GM19438 (cell line): ENCODE measurements around the gene CDKAL1.
"Not testable (repeated sequence)": the region's sequence is repeated elsewhere in the genome, so short reads cannot be mapped to it uniquely, and the experiment has no call there.

ENCODE experiments used
- ATAC-seq: cut with Tn5 transposase; IDR thresholded peaks from one replicate; pipeline ENCODE4 v1.9.1; 2021; ENCODE audit warnings: low read depth; ENCODE audit not compliant: unreplicated experiment

The CDKAL1 gene

GRCh38 chr6:21180800-21181337 lies 646.6 kb downstream of the CDKAL1 start:
- ATAC-seq: no peak

- no peak for ATAC-seq
Observed at GRCh38 chr6:21181866-21182265, 647.6 kb downstream of the CDKAL1 start.

- ATAC-seq: no peak
Observed at GRCh38 chr6:21182589-21182988, 648.3 kb downstream of the CDKAL1 start.

- no peak for ATAC-seq
Observed at GRCh38 chr6:21185861-21186478, 651.7 kb downstream of the CDKAL1 start.

GRCh38 chr6:21186479-21187055 lies 652.3 kb downstream of the CDKAL1 start:
- no peak for ATAC-seq

- no peak for ATAC-seq
Observed at GRCh38 chr6:21187485-21187884, 653.2 kb downstream of the CDKAL1 start.

- no peak for ATAC-seq
Observed at GRCh38 chr6:21188505-21189223, 654.4 kb downstream of the CDKAL1 start.

GRCh38 chr6:21189759-21190158 lies 655.5 kb downstream of the CDKAL1 start:
- ATAC-seq: no peak

GRCh38 chr6:21190701-21191100 lies 656.4 kb downstream of the CDKAL1 start:
- ATAC-seq: no peak

- ATAC-seq: no peak
Observed at GRCh38 chr6:21193790-21194475, 659.7 kb downstream of the CDKAL1 start.

- not testable (repeated sequence) for ATAC-seq
Observed at GRCh38 chr6:21195301-21195700, 661.0 kb downstream of the CDKAL1 start.

GRCh38 chr6:21198032-21198640 lies 663.9 kb downstream of the CDKAL1 start:
- ATAC-seq: no peak

GRCh38 chr6:21199262-21199661 lies 665.0 kb downstream of the CDKAL1 start:
- ATAC-seq: no peak

- ATAC-seq: no peak
Observed at GRCh38 chr6:21200134-21200870, 666.0 kb downstream of the CDKAL1 start.

GRCh38 chr6:21201187-21201586 lies 666.9 kb downstream of the CDKAL1 start:
- ATAC-seq: no peak

GRCh38 chr6:21201637-21202350 lies 667.5 kb downstream of the CDKAL1 start:
- no peak for ATAC-seq

GRCh38 chr6:21202521-21202920 lies 668.3 kb downstream of the CDKAL1 start:
- ATAC-seq: no peak

- ATAC-seq: no peak
Observed at GRCh38 chr6:21204951-21205350, 670.7 kb downstream of the CDKAL1 start.

- ATAC-seq: peak; percentile 56
Observed at GRCh38 chr6:21208081-21208795, 674.0 kb downstream of the CDKAL1 start.
